GM18498 (cell line): ENCODE results near the gene CXCL5.
"Not testable (repeated sequence)": the region's sequence is repeated elsewhere in the genome, so short reads cannot be mapped to it uniquely, and the experiment has no call there.

Experiments
- ATAC-seq: cut with Tn5 transposase; IDR thresholded peaks from one replicate; pipeline ENCODE4 v1.9.1; 2021; ENCODE audit warnings: mild to moderate bottlenecking, moderate library complexity; ENCODE audit not compliant: unreplicated experiment

CXCL5 gene

GRCh38 chr4:73974352-73974751 is 24.1 kb downstream of the CXCL5 start:
- ATAC-seq = no peak

DNA sequence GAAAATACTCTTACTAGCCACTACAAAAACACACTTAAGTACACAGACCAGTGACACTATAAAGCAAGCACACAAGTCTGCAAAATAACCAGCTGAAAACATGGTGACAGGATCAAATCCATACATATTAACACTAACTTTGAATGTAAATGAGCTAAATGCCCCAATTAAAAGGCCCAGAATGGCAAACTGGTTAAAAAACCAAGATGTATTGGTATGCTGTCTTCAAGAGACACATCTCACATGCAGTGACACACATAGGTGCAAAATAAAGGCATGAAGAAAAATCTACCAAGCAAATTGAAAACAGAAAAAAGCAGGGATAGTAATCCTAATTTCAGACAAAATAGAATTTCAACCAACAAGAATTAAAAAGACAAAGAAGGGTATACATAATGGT is 27.5 kb downstream of the CXCL5 start:
- no peak for ATAC-seq

GRCh38 chr4:73970011-73970410 is 28.5 kb downstream of the CXCL5 start:
- ATAC-seq = no peak

DNA sequence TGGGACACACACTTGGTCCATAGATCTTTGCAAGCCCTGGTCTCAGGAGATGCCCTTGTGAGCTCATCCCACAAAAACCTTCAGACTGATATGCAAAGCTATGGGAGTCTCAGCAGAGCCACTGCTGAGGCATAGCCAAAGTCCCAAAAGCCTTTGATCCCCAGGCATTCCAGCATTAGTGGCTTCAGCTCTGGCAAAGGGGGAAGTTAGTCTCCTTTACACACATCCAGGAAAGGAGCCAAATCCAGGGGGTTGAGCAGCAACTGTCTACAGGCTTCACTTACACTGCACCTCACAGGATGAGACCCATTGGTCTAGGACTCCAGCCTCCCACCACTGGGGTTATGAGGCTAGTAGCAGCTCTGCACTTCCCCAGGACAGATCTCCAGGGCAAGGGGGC is 30.6 kb downstream of the CXCL5 start:
- ATAC-seq = no peak

DNA sequence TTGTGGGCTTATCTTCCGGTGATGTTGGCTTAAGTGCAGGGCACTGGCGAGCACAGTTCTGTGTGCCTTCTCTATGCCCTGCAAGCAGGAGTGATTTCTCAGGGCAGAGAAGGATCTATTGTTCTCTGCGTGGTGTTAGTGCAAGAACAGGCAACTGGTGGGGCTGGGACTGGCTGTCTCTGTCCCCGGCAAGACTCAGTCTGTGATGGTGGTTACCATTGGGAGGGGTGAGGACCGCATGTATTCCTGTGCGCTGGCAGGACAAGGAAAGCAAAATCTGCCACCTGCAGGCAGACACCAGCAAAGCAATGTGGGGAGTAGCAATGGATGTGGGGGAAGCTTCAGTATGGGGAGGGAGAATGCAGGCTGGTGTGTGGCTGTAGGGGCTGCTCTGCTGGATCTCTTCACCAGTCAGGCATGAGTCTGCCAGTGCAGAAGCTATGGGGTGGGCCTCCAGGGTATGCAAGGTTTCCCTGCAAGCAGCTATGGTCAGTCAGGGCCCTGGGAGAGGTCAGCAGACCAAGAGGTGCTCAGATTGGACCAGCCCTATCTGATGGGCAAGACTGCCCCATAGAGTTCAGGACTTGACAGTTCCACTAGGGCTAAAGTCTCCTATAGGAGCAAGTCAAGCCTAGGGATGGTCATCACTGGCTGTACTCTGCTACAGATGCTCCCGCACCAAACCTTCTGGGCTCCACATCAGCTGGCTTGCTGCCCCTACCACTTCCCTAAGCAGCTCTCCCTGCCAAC is 33.4 kb downstream of the CXCL5 start:
- ATAC-seq = no peak

- ATAC-seq = no peak
Measured at GRCh38 chr4:73962724-73963123, 35.8 kb downstream of the CXCL5 start.

DNA sequence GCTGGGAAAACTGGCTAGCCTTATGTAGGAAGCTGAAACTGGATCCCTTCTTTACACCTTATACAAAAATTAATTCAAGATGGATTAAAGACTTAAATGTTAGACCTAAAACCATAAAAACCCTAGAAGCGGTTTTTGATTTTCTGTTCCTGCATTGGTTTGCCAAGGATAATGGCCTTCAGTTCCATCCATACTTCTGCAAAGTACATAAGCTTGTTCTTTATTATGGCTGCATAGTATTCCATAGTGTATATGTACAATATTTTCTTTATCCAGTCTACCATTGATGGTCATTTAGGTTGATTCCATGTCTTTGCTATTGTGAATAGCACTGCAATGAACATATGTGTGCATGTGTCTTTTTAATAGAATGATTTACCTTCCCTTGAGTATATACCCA is 39.4 kb downstream of the CXCL5 start:
- ATAC-seq = not testable (repeated sequence)

GRCh38 chr4:73952352-73952751 is 46.1 kb downstream of the CXCL5 start:
- ATAC-seq = no peak

DNA sequence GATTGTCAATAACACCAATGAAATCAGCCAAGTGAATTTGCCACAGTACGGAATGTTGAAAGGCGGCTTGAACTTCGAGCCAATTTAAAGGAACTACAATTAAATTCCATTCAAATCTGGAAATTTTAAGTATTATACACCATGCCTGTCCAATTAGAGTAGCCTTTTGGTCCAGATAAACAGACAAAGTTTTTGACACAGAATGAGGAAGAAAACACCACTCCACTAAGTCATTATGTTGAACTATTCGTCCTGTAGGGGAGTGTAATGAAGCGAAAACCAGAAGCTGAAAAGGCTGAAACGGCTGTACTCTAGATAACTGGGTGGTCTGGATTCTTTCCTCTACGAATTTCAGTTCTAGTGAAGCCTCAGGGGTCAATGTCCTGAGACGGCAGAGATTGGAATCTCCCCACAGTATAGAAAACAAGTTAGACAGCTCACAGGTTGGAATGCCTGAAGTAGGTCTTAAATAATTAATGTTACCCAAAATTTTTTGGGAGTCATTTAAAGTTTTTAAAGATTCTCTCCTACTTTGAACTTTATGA is 48.0 kb downstream of the CXCL5 start:
- not testable (repeated sequence) for ATAC-seq

DNA sequence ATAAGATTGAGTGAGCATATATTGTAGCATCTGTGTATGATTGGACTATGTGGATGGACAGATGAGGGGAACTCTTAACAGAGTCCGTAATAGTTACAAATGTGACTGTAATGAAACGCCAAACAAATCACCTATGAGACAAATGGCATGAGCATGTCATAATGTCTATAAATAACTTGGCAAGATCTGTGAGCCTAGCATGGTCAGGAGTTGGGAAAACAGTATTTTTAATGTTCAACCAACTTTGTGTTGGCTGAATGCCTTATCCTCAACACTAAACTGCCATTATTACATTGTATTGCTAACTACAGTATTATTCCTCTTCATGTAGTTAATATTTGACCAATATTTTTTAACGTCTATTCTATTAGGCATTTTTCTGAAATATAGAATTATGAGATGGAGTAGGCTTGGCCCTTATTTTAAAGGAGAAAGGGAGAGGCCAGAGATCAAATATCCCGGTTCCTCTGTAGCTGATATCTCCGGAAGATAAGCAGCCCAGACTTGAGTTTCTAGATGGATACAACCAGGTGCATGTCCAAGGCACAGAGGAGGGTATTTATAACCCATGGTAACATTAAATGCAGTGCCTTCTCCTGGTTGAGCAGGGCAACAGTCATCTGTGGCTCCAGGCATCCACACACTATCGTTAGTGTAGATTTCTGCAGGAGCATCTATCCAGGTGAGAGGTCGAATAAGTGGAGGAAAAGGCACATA is 49.3 kb downstream of the CXCL5 start:
- ATAC-seq = no peak

DNA sequence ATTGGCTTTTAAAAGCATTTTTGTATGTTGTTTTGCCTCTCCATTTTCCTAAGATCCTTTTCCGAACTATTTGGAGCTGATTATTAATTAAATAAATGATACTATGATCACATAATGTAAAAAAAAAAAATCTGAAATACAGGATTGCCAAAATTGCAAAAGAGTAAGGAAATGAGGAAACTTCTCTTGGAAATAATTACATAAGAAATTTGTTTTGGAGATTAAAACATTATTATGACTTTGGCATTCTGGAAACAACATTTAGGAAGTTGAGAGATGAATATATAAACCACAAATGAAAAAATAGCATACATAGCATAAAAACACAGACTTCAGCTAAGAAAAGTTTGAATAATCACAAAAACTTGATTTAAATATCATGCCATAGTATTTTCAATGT is 50.2 kb downstream of the CXCL5 start:
- no peak for ATAC-seq

DNA sequence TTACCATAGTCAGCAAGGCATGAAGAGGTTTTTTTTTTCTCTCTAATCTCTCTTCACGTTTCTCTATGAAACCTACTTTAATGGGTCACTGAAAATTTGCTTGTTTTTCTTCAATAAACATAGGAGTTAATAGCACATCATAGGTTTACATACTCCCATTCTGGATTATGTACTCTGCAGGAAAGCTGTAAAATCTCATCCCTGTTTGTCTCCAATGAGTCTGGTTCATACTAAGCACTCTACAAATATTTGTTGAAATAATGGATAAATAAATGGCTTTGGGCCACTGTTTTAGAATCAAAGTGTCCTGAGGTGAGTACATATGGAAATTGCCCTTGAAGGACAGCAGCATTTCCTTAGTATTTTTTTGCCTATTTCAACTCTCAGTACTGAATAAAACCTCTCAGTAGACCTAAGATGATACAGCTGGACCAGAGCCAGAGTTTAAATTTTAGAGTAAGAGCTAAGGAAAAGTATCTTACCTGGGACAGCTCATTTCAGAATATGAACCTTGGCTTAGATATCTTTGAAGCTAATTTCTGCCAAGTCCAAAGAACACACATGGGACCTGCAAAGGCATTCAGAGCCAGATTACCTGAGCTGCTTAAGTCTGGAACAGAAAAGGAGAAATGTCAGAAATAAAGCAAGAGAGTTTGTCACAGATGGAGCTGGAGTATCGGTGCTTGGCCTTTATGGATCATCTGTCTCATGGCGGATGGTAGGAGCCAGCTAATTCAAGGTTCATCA is 51.1 kb downstream of the CXCL5 start:
- ATAC-seq = no peak

- no peak for ATAC-seq
Measured at GRCh38 chr4:73945674-73946449, 52.6 kb downstream of the CXCL5 start.
